WTC11 (cell line): ENCODE measurements around the gene DMP1. TPM values are rescaled to one million over a fixed set of nuclear protein-coding genes. Genes with fewer than 3 reads are reported as not detected.

Experiments
- ATAC-seq: fragments of 200-7000 bp; cut with Tn5 transposase; 2 replicates; pipeline ENCODE4 v1.10.0; 2021; ENCODE audit warnings: mild to moderate bottlenecking, moderate library complexity
- CTCF ChIA-PET: fragments of 300-600 bp; sonication (Branson Sonifier 250); formaldehyde crosslinking; loops from one replicate; lab custom pipeline; 2021; ENCODE audit warnings: antibody characterized with exemption; lab: Charles Lee
- POLR2A ChIA-PET: fragments of 350-600 bp; sonication (Branson Sonifier 250); formaldehyde crosslinking; loops from one replicate; lab custom pipeline; 2021; ENCODE audit warnings: antibody characterized with exemption; lab: Charles Lee
- DNase-seq: peaks from one replicate; pipeline ENCODE4 v3.0.0; 2021; ENCODE audit warnings: low spot score
- H3K27ac Mint-ChIP-seq: 2 replicates; pipeline ENCODE4 v1.8.0; 2021; ENCODE audit warnings: mixed read lengths
- H3K27me3 Mint-ChIP-seq: 2 replicates; pipeline ENCODE4 v1.8.0; 2021; ENCODE audit warnings: low read depth, mild to moderate bottlenecking, moderate library complexity, mixed read lengths
- H3K36me3 Mint-ChIP-seq: 2 replicates; pipeline ENCODE4 v1.8.0; 2021; ENCODE audit warnings: mixed read lengths
- H3K4me1 Mint-ChIP-seq: 2 replicates; pipeline ENCODE4 v1.8.0; 2022; ENCODE audit warnings: mixed read lengths
- H3K4me3 Mint-ChIP-seq: 2 replicates; pipeline ENCODE4 v1.8.0; 2021; ENCODE audit warnings: mild to moderate bottlenecking, moderate library complexity, mixed read lengths
- H3K9me3 Mint-ChIP-seq: 2 replicates; pipeline ENCODE4 v1.8.0; 2021; ENCODE audit warnings: mixed read lengths
- CBFB ChIP-seq: sonication (generic); formaldehyde crosslinking; IDR thresholded peaks from 2 replicates; pipeline ENCODE4 v1.8.1; 2022; ENCODE audit warnings: mild to moderate bottlenecking, low read depth, missing genetic modification reagents
- CREB1 ChIP-seq: sonication (generic); formaldehyde crosslinking; IDR thresholded peaks from 2 replicates; pipeline ENCODE4 v1.8.0; 2023; ENCODE audit warnings: mild to moderate bottlenecking, missing genetic modification reagents
- ESRRA ChIP-seq: sonication (generic); formaldehyde crosslinking; IDR thresholded peaks from 2 replicates; pipeline ENCODE4 v1.8.1; 2022; ENCODE audit warnings: mild to moderate bottlenecking, missing genetic modification reagents, borderline replicate concordance
- FOXJ3 ChIP-seq: sonication (generic); formaldehyde crosslinking; IDR thresholded peaks from 2 replicates; pipeline ENCODE4 v1.9.0; 2021; ENCODE audit warnings: missing genetic modification reagents, mild to moderate bottlenecking, borderline replicate concordance
- HMGA2 ChIP-seq: fragments of 250-450 bp; sonication (Bioruptor Pico); IDR thresholded peaks from 2 replicates; pipeline ENCODE4 v1.4.0; 2021; ENCODE audit warnings: mild to moderate bottlenecking, moderate library complexity
- JAZF1 ChIP-seq: fragments of 250-450 bp; sonication (Bioruptor Pico); IDR thresholded peaks from 2 replicates; pipeline ENCODE4 v1.9.0; 2021; ENCODE audit warnings: moderate library complexity, mild to moderate bottlenecking, inconsistent platforms
- NFATC4 ChIP-seq: fragments of 250-450 bp; sonication (Bioruptor Pico); IDR thresholded peaks from 2 replicates; pipeline ENCODE4 v1.9.0; 2021; ENCODE audit warnings: mild to moderate bottlenecking
- SMAD3 ChIP-seq: sonication (generic); formaldehyde crosslinking; IDR thresholded peaks from 2 replicates; pipeline ENCODE4 v1.8.0; 2022; ENCODE audit warnings: missing genetic modification reagents, mild to moderate bottlenecking, borderline replicate concordance
- SMAD4 ChIP-seq: sonication (generic); formaldehyde crosslinking; IDR thresholded peaks from 2 replicates; pipeline ENCODE4 v1.8.0; 2022; ENCODE audit warnings: mild to moderate bottlenecking, missing genetic modification reagents
- TCF7 ChIP-seq: sonication (generic); formaldehyde crosslinking; IDR thresholded peaks from 2 replicates; pipeline ENCODE4 v1.8.0; 2022; ENCODE audit warnings: mild to moderate bottlenecking, low read depth, missing genetic modification reagents, moderate library complexity
- TP53 ChIP-seq: sonication (generic); formaldehyde crosslinking; IDR thresholded peaks from 2 replicates; pipeline ENCODE4 v1.8.1; 2023; ENCODE audit warnings: mild to moderate bottlenecking, missing genetic modification reagents
- ZNF219 ChIP-seq: sonication (generic); formaldehyde crosslinking; IDR thresholded peaks from 2 replicates; pipeline ENCODE4 v1.8.0; 2023; ENCODE audit warnings: missing genetic modification reagents, mild to moderate bottlenecking, borderline replicate concordance
- ZNF671 ChIP-seq: fragments of 250-450 bp; sonication (Bioruptor Pico); IDR thresholded peaks from 2 replicates; pipeline ENCODE4 v1.8.0; 2021; ENCODE audit warnings: mild to moderate bottlenecking
- total RNA-seq: library from RNA; stranded (reverse); gene quantifications from 3 replicates; pipeline ENCODE4 v1.2.3, GENCODE V29; 2021
- TF ChIP-seq, protein P1 (sequence below): sonication (generic); formaldehyde crosslinking; IDR thresholded peaks from 2 replicates; pipeline ENCODE4 v1.8.0; 2022; ENCODE audit warnings: mild to moderate bottlenecking, missing genetic modification reagents
- TF ChIP-seq, protein P2 (sequence below): sonication (generic); formaldehyde crosslinking; conservative IDR thresholded peaks from 2 replicates; pipeline ENCODE4 v1.8.1; 2023; ENCODE audit warnings: mild to moderate bottlenecking, low read depth, missing genetic modification reagents, moderate library complexity
- TF ChIP-seq, protein P3 (sequence below): sonication (generic); formaldehyde crosslinking; IDR thresholded peaks from 2 replicates; pipeline ENCODE4 v1.8.1; 2022; ENCODE audit warnings: low read depth, missing genetic modification reagents, borderline replicate concordance
- TF ChIP-seq, protein P4 (sequence below): fragments of 200-600 bp; IDR thresholded peaks from 2 replicates; pipeline ENCODE4 v1.8.0; 2022; ENCODE audit warnings: antibody characterized with exemption
- TF ChIP-seq, protein P5 (sequence below): sonication (generic); formaldehyde crosslinking; IDR thresholded peaks from 2 replicates; pipeline ENCODE4 v1.8.1; 2022; ENCODE audit warnings: missing genetic modification reagents, borderline replicate concordance
- TF ChIP-seq, protein P6 (sequence below): sonication (generic); formaldehyde crosslinking; IDR thresholded peaks from 2 replicates; pipeline ENCODE4 v1.8.1; 2023; ENCODE audit warnings: mild to moderate bottlenecking, missing genetic modification reagents, moderate library complexity
- TF ChIP-seq, protein P7 (sequence below): fragments of 250-450 bp; sonication (Bioruptor Pico); conservative IDR thresholded peaks from 2 replicates; pipeline ENCODE4 v1.9.0; 2021; ENCODE audit warnings: mild to moderate bottlenecking

DMP1 gene
- total RNA-seq, 1 experiment from 2014 or later = 0.11 TPM

DNA sequence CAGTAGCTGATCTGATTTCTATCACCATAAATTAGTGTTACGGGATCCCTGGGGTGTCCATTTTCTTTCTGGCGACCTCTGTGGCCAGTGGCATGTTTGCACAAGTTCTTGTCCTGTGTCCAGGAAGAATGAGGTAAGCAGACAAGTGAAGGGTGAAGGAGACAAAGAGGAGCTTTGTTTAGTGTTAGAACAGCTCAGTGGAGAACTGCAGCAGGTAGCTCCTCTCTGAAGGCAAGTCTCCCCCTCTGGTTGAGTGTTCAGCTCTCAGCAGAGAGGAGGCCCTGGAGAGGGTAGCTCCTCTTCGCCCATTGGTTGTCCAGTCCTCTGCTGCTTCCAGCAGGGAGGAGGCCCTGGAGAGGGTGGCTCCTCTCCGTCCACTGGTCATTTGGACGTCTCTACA, 47.2 kb downstream of the DMP1 start:
- Mint-ChIP-seq H3K9me3 (peaks cover 69% of the 10 kb centered on the region), H3K36me3 (peaks cover 47% of the 10 kb centered on the region), H3K27ac (no peak overlapping the region), H3K4me1 (no peaks in the 10 kb centered on the region), H3K27me3 (peaks cover 9% of the 10 kb centered on the region; the same call in 1 of the 2 replicates), H3K4me3 (no peak overlapping the region)
- TF ChIP-seq ZNF671 (CRISPR knock-in tag) = no peak
- TF ChIP-seq, protein P1, sequence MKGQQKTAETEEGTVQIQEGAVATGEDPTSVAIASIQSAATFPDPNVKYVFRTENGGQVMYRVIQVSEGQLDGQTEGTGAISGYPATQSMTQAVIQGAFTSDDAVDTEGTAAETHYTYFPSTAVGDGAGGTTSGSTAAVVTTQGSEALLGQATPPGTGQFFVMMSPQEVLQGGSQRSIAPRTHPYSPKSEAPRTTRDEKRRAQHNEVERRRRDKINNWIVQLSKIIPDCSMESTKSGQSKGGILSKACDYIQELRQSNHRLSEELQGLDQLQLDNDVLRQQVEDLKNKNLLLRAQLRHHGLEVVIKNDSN = no peak
- no peak for TF ChIP-seq ZNF219 (CRISPR knock-in tag)
- TF ChIP-seq NFATC4 (CRISPR knock-in tag) = no peak
- no peak for TF ChIP-seq JAZF1 (CRISPR knock-in tag)
- TF ChIP-seq SMAD4 (CRISPR knock-in tag) = no peak
- no peak for TF ChIP-seq CBFB (CRISPR knock-in tag)
- no peak for TF ChIP-seq FOXJ3 (CRISPR knock-in tag)
- TF ChIP-seq, protein P2, sequence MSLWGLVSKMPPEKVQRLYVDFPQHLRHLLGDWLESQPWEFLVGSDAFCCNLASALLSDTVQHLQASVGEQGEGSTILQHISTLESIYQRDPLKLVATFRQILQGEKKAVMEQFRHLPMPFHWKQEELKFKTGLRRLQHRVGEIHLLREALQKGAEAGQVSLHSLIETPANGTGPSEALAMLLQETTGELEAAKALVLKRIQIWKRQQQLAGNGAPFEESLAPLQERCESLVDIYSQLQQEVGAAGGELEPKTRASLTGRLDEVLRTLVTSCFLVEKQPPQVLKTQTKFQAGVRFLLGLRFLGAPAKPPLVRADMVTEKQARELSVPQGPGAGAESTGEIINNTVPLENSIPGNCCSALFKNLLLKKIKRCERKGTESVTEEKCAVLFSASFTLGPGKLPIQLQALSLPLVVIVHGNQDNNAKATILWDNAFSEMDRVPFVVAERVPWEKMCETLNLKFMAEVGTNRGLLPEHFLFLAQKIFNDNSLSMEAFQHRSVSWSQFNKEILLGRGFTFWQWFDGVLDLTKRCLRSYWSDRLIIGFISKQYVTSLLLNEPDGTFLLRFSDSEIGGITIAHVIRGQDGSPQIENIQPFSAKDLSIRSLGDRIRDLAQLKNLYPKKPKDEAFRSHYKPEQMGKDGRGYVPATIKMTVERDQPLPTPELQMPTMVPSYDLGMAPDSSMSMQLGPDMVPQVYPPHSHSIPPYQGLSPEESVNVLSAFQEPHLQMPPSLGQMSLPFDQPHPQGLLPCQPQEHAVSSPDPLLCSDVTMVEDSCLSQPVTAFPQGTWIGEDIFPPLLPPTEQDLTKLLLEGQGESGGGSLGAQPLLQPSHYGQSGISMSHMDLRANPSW (CRISPR knock-in tag) = no peak
- TF ChIP-seq, protein P3, sequence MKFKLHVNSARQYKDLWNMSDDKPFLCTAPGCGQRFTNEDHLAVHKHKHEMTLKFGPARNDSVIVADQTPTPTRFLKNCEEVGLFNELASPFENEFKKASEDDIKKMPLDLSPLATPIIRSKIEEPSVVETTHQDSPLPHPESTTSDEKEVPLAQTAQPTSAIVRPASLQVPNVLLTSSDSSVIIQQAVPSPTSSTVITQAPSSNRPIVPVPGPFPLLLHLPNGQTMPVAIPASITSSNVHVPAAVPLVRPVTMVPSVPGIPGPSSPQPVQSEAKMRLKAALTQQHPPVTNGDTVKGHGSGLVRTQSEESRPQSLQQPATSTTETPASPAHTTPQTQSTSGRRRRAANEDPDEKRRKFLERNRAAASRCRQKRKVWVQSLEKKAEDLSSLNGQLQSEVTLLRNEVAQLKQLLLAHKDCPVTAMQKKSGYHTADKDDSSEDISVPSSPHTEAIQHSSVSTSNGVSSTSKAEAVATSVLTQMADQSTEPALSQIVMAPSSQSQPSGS (CRISPR knock-in tag) = no peak
- no peak for TF ChIP-seq TP53 (CRISPR knock-in tag)
- no peak for TF ChIP-seq ESRRA (CRISPR knock-in tag)
- no peak for TF ChIP-seq TCF7 (CRISPR knock-in tag)
- no peak for TF ChIP-seq CREB1 (CRISPR knock-in tag)
- TF ChIP-seq, protein P4, sequence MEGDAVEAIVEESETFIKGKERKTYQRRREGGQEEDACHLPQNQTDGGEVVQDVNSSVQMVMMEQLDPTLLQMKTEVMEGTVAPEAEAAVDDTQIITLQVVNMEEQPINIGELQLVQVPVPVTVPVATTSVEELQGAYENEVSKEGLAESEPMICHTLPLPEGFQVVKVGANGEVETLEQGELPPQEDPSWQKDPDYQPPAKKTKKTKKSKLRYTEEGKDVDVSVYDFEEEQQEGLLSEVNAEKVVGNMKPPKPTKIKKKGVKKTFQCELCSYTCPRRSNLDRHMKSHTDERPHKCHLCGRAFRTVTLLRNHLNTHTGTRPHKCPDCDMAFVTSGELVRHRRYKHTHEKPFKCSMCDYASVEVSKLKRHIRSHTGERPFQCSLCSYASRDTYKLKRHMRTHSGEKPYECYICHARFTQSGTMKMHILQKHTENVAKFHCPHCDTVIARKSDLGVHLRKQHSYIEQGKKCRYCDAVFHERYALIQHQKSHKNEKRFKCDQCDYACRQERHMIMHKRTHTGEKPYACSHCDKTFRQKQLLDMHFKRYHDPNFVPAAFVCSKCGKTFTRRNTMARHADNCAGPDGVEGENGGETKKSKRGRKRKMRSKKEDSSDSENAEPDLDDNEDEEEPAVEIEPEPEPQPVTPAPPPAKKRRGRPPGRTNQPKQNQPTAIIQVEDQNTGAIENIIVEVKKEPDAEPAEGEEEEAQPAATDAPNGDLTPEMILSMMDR = no peak
- no peak for TF ChIP-seq SMAD3 (CRISPR knock-in tag)
- ChIA-PET CTCF (interaction anchor here (0.7 to 1.2 kb wide), 3 partner anchors 142 to 336 kb away, joined by 3 to 6 read pairs (median 3); no protein-coding TSS in a partner anchor), POLR2A (no interaction called here)
- DNase-seq = no peak
- ATAC-seq = no peak

DNA sequence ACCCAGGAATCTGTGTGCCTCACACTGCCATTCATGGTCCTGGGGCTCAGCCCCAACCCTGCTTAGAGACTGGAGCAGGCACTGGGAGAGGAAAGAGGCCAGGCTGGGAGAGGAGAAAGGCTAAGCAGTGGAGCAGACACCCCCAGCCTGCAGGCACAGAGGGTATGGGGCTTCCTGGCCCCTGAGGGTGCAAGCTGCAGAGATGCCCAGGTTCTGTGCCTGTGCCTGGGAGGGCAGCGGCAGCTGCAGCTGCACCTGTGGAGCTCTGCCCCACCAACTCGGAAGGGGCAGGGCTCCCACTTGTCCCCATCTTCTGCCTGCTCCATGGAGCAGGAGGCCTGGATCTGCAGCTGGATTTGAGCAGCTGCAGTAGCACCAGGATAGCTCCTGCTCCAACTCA, 47.9 kb downstream of the DMP1 start:
- CTCF ChIA-PET = no interaction called here
- peaks cover 62% of the 10 kb centered on the region for H3K9me3 Mint-ChIP-seq

More for the DNA sequence above, 47.9 kb downstream of the DMP1 start:
- H3K27ac Mint-ChIP-seq = no peak overlapping the region
- peaks cover 6% of the 10 kb centered on the region for H3K4me1 Mint-ChIP-seq
- no peak for ATAC-seq
- POLR2A ChIA-PET = no interaction called here
- peaks cover 41% of the 10 kb centered on the region for H3K36me3 Mint-ChIP-seq
- no peak for DNase-seq
- no peak overlapping the region for H3K4me3 Mint-ChIP-seq
- TF ChIP-seq, protein P5, sequence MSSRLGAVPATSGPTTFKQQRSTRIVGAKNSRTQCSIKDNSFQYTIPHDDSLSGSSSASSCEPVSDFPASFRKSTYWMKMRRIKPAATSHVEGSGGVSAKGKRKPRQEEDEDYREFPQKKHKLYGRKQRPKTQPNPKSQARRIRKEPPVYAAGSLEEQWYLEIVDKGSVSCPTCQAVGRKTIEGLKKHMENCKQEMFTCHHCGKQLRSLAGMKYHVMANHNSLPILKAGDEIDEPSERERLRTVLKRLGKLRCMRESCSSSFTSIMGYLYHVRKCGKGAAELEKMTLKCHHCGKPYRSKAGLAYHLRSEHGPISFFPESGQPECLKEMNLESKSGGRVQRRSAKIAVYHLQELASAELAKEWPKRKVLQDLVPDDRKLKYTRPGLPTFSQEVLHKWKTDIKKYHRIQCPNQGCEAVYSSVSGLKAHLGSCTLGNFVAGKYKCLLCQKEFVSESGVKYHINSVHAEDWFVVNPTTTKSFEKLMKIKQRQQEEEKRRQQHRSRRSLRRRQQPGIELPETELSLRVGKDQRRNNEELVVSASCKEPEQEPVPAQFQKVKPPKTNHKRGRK (CRISPR knock-in tag) = no peak
- TF ChIP-seq, protein P6, sequence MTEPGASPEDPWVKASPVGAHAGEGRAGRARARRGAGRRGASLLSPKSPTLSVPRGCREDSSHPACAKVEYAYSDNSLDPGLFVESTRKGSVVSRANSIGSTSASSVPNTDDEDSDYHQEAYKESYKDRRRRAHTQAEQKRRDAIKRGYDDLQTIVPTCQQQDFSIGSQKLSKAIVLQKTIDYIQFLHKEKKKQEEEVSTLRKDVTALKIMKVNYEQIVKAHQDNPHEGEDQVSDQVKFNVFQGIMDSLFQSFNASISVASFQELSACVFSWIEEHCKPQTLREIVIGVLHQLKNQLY (CRISPR knock-in tag) = no peak
- TF ChIP-seq, protein P7, sequence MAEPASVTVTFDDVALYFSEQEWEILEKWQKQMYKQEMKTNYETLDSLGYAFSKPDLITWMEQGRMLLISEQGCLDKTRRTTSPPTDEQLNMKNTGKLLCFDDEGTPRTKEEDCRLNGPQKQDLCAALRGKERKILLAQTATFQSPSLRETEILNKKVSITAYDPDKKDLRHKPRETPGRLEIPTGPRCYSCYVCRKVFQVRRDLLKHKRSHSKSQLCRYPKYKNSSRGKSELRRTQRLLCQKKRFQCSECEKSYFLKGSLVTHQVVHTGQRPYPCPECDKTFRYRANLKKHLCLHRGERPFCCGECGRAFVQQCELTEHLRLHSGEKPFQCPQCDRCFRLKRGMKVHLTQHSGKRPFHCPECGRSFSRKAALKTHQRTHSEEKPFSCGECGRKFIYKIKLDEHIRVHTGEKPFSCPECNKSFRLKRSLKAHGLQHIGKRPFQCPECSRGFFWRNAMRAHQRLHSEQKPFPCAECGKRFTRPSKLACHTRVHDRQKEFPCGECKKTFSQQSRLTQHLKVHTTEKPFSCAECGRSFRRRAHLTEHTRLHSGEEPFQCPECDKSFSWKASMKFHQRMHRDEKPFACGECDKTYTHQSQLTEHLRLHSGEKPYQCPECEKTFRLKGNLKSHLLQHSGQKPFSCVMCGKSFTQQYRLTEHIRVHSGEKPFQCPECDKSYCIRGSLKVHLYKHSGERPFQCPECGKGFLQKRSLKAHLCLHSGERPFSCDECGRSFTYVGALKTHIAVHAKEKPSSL (CRISPR knock-in tag) = no peak
- TF ChIP-seq HMGA2 (CRISPR knock-in tag) = no peak
- peaks cover 7% of the 10 kb centered on the region; the same call in 1 of the 2 replicates for H3K27me3 Mint-ChIP-seq
